Activated T-cell treated with anti-CD3 and anti-CD28 coated beads for 24 hours (primary cell): ENCODE measurements around the gene MRM1.
"Not testable (repeated sequence)": the region's sequence is repeated elsewhere in the genome, so short reads cannot be mapped to it uniquely, and the experiment has no call there.

Experiments used
- DNase-seq: peaks from one replicate; pipeline ENCODE4 v3.0.0-alpha.2; 2020; ENCODE audit warnings: low read depth

The MRM1 gene

GRCh38 chr17:36602030-36602748 is 806 bp downstream of the MRM1 start:
- no peak for DNase-seq

- peak; percentile 63 for DNase-seq
These were observed 1.6 kb downstream of the MRM1 start for GRCh38 chr17:36602924-36603384.

GRCh38 chr17:36605028-36605427 is 3.6 kb downstream of the MRM1 start:
- not testable (repeated sequence) for DNase-seq

GRCh38 chr17:36608280-36608679 is 6.9 kb downstream of the MRM1 start:
- DNase-seq = no peak

GRCh38 chr17:36608794-36609497 is 7.6 kb downstream of the MRM1 start:
- DNase-seq = no peak

- DNase-seq = no peak
These were observed 8.1 kb downstream of the MRM1 start for GRCh38 chr17:36609498-36609862.

GRCh38 chr17:36610474-36610873 is 9.1 kb downstream of the MRM1 start:
- no peak for DNase-seq

- no peak for DNase-seq
These were observed 10.1 kb downstream of the MRM1 start for GRCh38 chr17:36611345-36612072.

GRCh38 chr17:36612323-36612722 is 10.9 kb downstream of the MRM1 start:
- DNase-seq = no peak

- no peak for DNase-seq
These were observed 11.8 kb downstream of the MRM1 start for GRCh38 chr17:36613155-36613554.

- no peak for DNase-seq
These were observed 12.7 kb downstream of the MRM1 start for GRCh38 chr17:36614081-36614480.

GRCh38 chr17:36614933-36615332 is 13.6 kb downstream of the MRM1 start:
- no peak for DNase-seq

GRCh38 chr17:36616061-36617029 is 15.0 kb downstream of the MRM1 start:
- no peak for DNase-seq

GRCh38 chr17:36617773-36618172 is 16.4 kb downstream of the MRM1 start:
- DNase-seq = no peak

- no peak for DNase-seq
These were observed 21.9 kb downstream of the MRM1 start for GRCh38 chr17:36623281-36623680.

- DNase-seq = no peak
These were observed 23.8 kb downstream of the MRM1 start for GRCh38 chr17:36625188-36625587.

- DNase-seq = no peak
These were observed 25.7 kb downstream of the MRM1 start for GRCh38 chr17:36627101-36627500.

- DNase-seq = no peak
These were observed 27.2 kb downstream of the MRM1 start for GRCh38 chr17:36628576-36628975.

GRCh38 chr17:36629252-36629847 is 28.0 kb downstream of the MRM1 start:
- DNase-seq = peak; percentile 76

GRCh38 chr17:36629970-36630502 is 28.7 kb downstream of the MRM1 start:
- DNase-seq = no peak

GRCh38 chr17:36631022-36631421 is 29.6 kb downstream of the MRM1 start:
- DNase-seq = no peak
